GM18505 (cell line): ENCODE results near the gene OXA1L.
A peak's percentile ranks its signal among the peaks of the same experiment; 100 is the strongest.

Experiments used
- ATAC-seq: cut with Tn5 transposase; IDR thresholded peaks from one replicate; pipeline ENCODE4 v1.9.1; 2021; ENCODE audit not compliant: unreplicated experiment
- POLR2A ChIP-seq: IDR thresholded peaks from 4 replicates; pipeline ENCODE4 v1.6.1; 2011; ENCODE audit warnings: borderline replicate concordance; ENCODE audit not compliant: insufficient read depth, insufficient read length; ENCODE audit errors: extremely low read depth

The OXA1L gene

DNA sequence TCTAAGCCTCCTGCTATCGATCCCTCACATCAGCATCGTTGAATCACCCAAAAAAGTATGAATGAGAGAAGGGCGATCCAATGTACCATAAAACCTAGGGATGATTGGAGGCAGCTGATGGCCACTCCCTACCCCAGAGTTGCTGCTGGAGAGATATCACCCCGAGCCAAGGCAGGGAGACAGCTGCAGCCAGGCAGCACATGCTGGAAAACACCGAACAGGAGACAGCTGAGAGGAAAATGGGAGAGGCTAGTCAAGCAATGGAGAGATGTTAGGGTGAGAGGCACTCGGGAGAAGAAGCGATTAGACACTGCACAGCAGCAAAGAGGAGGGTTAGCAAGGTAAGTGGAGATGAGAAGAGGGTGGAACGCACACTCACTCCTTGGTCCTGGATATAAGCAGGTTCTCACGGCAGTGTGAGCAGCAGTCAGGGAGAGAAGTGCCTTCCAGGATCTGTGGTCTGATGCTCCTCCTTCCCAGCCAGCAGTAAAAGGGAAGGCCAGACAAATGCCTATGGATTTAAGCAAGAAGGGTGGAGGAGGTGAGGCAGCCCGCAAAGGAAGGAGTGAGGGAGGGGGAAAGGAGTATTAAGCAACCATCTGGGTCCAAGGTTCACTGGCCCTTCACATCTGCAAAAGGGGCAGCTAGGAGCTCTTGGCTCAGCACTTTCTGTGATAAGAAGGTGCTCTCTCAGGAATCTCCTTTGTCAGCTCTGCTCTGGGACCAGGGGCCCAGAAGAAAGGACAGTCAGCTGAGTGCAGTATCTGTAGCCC, 48.6 kb downstream of the OXA1L start, which contains the start of gene SLC7A7:
Gene SLC7A7, minus strand, starts transcription at position 495 of the 773 bp plus-strand sequence. CDS start 2,037 bp downstream, outside the sequence.
- no peak for ATAC-seq
- peak; percentile 0 for TF ChIP-seq POLR2A

DNA sequence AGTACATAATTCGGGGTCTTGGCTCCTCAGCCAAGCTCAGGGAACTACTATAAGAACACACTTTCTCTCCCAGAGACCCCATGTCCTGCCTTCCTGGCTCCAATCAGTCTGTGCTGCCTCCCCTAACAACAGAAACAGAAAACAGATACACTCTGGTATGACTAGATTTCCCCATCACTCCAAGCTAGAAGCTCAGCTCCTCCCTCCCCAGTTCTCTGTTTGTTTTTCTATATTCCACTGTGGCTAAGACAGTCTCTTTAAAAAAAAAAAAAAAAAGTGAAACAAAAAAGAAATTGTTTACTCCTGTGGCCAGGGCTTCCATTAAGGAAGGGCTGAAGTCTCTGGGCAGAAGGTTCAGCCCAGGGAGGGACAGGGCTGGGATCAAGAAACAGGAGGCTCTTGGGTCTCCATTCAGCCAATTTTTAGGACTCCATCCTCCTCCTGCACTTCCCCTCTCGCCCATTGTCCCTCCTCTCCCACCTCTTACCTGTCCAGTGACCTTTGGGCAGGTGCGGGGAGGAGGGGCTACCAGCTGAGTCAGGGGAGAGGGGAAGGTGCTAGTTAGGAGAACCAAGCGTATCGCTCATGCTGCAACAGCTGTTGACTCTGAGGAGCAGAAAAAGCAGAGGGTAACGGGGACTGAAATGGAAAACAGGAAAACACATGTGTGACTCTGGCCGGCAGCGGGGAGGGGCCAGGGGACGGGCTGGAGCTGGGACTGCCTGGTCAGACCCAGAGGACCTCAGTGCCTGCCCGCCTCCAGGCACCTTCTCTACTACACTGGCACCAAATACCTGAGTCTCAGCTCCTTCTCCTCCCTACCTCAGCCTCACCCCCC, 52.9 kb downstream of the OXA1L start:
- TF ChIP-seq POLR2A = peak; percentile 47
- no peak for ATAC-seq

DNA sequence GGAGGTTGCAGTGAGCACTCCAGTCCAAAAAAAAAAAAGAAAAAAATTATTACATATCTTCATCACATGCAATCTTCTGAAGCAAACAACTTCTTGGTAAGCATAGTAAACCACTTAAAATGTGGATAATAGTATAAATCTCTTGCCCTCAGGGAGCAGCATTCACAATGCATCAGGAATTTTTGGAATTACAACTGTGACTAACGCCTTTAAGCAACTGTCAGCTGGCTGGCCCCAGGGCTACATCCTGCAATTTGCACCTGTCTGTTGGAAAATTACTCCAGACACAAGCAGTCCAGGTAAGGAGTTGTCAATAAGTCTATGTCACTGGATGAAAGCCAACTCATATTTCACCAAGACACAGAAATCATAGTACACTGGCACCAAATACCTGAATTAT, 54.2 kb downstream of the OXA1L start:
- no peak for TF ChIP-seq POLR2A
- no peak for ATAC-seq

DNA sequence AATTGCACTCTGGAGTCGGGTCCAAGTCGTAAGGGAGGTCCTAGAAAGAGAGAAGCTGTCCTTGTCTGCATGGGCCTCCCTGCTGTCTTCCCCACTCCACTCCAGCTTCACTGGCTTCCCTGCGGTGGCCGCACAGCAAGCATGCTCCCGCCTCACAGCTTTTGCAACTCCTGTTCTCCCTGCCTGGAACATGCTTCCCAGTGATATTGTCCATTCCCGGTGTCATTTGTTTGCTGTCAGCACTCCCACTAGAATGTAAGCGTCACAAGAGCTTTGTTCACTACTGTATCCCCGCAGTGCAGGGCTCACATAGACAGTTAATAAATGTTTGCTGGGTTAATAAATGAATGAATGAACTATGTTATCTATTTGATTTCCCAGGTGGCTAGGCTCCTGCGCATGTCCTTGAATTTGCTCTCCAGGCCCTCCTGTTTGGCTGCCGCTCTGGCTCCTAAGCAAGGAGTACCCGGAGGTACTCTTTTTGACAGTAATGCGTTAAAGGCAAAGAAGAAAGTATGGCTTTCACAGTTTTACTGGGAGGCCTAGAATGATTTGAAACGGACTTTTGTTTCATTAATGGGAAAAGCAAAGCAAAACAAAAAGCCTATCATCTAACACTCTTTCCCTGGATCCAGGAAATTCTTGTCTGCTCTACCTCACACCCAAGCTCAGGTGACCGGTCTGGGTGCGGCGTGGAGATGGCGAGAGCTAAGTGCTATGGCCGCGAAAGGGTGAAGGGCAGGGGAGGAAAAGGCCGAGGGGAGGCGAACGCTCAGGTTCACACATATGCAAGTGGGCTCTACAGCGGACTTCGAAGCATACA, 54.9 kb downstream of the OXA1L start:
- TF ChIP-seq POLR2A = no peak
- ATAC-seq = no peak

DNA sequence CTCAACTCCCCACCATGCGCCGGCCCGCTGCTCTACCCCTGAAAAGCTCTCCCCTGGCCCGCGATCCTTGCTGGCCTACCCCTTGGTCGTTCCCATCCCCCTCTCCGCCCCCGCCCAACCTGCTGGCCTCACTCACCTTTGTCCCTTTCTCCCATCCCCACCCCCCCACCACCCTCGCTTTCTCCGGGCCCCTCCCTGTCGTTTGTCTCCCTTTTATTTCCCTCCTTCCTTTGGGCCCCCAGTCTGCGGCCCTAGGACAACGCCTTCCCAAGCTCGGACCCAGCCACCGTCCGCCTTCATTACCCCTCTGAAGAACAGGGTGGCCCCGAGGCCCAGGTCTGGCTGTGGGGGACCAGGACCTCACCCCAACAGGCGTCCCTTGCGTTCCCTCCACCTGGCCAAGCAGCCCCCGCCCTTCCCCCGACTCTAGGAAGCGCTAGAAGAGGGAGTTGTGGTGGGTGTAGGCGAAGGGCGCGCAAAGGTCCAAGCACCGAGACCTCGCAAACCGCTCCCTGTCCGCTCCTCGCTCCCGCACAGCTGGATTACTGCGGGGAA, 55.6 kb downstream of the OXA1L start:
- no peak for ATAC-seq
- TF ChIP-seq POLR2A = no peak
